GM18505 (cell line): Measurements from ENCODE around the gene SLC35F6.
"Not testable (repeated sequence)": the region's sequence is repeated elsewhere in the genome, so short reads cannot be mapped to it uniquely, and the experiment has no call there.

Experiments
- ATAC-seq: cut with Tn5 transposase; IDR thresholded peaks from one replicate; pipeline ENCODE4 v1.9.1; 2021; ENCODE audit not compliant: unreplicated experiment
- POLR2A ChIP-seq: IDR thresholded peaks from 4 replicates; pipeline ENCODE4 v1.6.1; 2011; ENCODE audit warnings: borderline replicate concordance; ENCODE audit not compliant: insufficient read depth, insufficient read length; ENCODE audit errors: extremely low read depth

SLC35F6 gene

GRCh38 chr2:26754972-26755670 is 9.0 kb upstream of the SLC35F6 start:
- no peak for ATAC-seq
- TF ChIP-seq POLR2A, result no peak

- no peak for TF ChIP-seq POLR2A
- ATAC-seq, result no peak
Measured at GRCh38 chr2:26756337-26756736, 7.7 kb upstream of the SLC35F6 start.

DNA sequence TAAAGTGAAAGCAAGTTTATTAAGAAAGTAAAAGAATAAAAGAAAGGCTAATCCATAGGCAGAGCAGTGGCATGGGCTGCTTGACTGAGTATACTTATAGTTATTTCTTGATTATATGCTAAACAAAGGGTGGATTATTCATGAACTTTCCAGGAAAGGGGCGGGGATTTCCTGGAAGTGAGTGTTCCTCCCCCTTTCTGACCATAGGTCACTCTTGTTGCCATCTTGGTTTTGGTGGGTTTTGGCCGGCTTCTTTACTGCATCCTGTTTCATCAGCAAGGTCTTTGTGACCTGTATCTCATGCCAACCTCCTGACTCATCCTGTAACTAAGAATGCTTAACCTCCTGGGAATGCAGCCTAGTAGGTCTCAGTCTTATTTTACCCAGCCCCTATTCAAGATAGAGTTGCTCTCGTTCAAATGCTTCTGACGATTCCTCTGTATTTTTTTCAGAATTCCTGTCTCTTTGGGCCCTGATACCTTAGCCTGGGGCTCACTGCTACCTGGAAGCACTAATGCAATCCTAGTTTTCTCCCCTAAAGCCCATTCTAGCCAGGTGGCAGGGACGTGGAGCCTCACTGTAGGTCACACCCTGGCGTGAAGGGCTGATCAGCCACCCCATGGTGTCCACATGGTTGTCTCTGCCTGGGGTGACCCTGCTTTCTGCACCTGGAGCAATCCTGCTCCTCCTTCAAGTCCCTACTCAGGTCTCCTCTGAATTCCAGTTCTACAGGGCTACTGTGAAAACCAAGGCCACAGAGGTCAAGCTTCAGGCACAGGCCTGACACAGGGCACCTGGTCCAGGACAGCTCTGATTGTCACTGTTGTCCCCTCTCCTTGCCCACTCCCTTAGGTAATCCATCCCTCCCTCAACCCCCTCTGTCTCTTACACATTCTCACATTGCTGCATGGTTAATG is 6.0 kb upstream of the SLC35F6 start:
- ATAC-seq, result no peak
- no peak for TF ChIP-seq POLR2A

DNA sequence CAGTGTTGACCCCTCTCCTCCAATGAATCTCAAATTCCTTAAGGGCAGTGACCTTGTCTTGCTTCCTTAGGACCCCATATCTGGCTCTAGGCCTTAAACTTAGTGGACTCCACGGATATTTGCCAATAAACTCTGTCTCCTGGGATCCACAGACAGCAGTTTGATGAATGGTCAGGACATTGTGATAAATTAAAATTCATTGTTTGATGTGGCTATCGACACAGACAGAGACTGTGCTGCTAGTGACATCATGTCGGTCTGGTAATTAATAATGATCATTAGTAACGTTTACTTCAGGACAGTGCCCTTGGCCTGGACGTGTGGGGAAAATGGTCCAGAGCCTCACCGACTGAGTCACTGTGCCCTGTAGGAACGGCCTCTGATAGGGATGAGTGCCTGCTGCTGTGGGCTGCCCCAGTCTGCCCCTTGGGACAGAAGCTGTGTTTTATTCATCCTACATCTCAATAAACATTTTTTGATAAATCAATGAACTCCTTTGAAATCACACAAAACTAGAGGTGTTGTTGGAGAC is 5.2 kb upstream of the SLC35F6 start:
- ATAC-seq, result no peak
- TF ChIP-seq POLR2A, result no peak

- no peak for ATAC-seq
- no peak for TF ChIP-seq POLR2A
Measured at GRCh38 chr2:26759845-26760244, 4.2 kb upstream of the SLC35F6 start.

GRCh38 chr2:26760991-26761390 is 3.1 kb upstream of the SLC35F6 start:
- not testable (repeated sequence) for ATAC-seq

DNA sequence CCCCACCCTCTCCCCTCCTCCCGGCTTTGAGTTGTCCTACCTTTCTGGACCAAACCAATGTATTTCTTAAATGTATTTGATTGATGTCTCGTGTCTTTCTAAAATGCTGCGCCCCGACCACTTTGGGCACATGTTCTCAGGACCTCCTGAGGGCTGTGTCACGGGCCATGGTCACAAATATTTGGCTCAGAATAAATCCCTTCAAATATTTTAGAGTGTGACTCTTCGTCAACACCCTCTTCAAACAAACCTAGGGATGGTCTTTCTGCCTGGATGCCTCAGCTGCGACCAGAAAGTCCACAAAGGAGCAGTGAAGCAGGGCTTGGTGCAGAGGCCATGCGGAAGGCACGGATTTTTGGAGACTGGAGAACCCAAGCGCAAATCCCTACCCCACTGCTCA is 1.1 kb upstream of the SLC35F6 start:
- no peak for ATAC-seq
- TF ChIP-seq POLR2A, result no peak

- TF ChIP-seq POLR2A, result no peak
- ATAC-seq, result no peak
Measured at GRCh38 chr2:26764906-26765305, 822 bp downstream of the SLC35F6 start.

DNA sequence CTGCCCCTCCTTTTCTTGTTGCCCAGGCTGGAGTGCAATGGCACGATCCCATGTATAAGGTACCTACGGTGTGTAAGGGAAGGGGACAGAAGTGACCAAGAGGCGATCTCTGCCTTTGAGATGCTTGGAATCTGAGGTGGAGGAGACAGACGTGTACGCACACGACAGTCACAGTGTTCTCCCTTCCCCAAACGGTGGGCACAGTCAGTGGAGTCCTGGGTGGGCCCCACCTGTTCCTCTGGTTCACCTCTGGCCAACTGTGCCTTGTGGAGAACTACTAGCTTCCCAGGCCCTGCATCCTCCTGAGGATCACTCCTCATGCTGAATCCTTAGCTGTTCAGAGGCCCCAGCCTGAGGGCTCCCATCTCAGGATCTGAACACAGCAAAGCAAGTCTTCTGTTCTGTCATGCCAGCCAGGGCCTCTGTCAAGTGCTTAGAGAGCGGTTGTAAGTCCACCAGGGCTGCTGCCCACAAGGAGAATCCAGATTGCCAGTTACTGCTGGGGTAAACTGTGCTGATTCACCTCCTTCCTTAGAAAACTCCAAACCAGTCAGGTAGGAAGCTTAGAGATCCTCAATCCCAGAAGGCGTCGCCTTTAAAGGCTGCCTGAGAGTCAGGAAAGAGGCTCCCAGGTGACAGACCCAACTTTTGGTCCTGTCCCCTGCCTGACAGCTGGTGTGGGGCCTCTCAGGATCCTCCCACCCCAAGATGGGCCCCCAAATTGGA is 1.6 kb downstream of the SLC35F6 start:
- ATAC-seq, result no peak

GRCh38 chr2:26767129-26767528 is 3.0 kb downstream of the SLC35F6 start:
- ATAC-seq, result no peak
- no peak for TF ChIP-seq POLR2A

More for the DNA sequence above, 1.6 kb downstream of the SLC35F6 start:
- TF ChIP-seq POLR2A, result no peak

GRCh38 chr2:26767894-26768487 is 3.9 kb downstream of the SLC35F6 start:
- TF ChIP-seq POLR2A, result no peak
- ATAC-seq, result no peak

GRCh38 chr2:26768759-26769088 is 4.6 kb downstream of the SLC35F6 start:
- no peak for ATAC-seq
- no peak for TF ChIP-seq POLR2A

DNA sequence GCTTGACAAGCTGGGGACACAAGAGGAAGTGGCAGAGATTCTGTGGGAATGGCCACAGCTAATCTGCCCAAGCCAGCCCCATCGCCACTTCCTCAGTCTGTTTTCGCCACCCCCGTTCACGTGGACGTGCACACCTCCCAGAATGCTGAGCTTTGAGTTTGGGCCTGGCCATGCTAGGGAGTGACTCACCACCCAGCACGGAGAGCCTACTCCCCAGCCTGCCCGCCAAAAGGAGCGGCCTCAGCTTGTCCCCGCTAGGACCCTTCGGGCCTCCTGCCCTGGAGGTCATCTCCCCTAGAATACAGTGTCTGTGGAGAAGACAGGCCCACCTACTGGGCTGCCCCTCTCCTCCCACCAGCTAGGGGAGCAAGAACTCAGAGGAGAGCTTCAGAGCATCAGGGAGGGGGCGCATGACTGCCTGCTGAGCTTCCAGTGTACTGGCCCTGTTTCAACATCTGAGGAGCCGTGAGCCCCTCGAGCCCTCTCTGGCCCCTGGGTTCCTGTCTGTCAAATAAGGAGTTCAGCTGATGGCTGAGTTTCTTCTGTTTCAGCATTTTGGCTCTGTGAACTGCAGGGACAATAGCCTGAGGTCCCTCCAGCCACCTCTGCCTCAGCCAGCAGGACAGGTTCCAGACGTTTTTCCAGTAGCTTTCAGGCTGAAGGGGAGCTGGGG is 5.1 kb downstream of the SLC35F6 start:
- ATAC-seq, result no peak
- no peak for TF ChIP-seq POLR2A

GRCh38 chr2:26770986-26771586 is 7.0 kb downstream of the SLC35F6 start:
- TF ChIP-seq POLR2A, result no peak
- ATAC-seq, result no peak
